Measurements from ENCODE around the gene RERG.

GRCh38 chr12:15114501-15114900, 106.7 kb downstream of the RERG start:
- TF ChIP-seq TAF1 (IDR thresholded peaks at IDR 0.05; ENCODE audit: low read depth): no peak
- TF ChIP-seq POLR2AphosphoS5 (IDR thresholded peaks at IDR 0.05): no peak
- TF ChIP-seq CTCF (IDR thresholded peaks at IDR 0.05; ENCODE audit: poor library complexity, severe bottlenecking): no peak
- TF ChIP-seq RAD21 (conservative IDR thresholded peaks at IDR 0.05): no peak

Measured in neural cell (in vitro differentiated cells).